IMR-90 (cell line): ENCODE results near the gene STX11. TPM values are rescaled to one million over a fixed set of nuclear protein-coding genes. Genes with fewer than 3 reads are reported as not detected.

ENCODE experiments used
- ATAC-seq: fragments of 200-7000 bp; cut with Tn5 transposase; 2 replicates; pipeline ENCODE4 v1.9.1; 2020; ENCODE audit warnings: low read depth, mild to moderate bottlenecking, moderate library complexity
- BruUV-seq: library from RNA; stranded (reverse); fragments of 400-500 nt; replicated peaks from 2 replicates; lab custom pipeline; 2021; lab: Mats Ljungman, UMichigan
- CTCF ChIA-PET: fragments of 300-600 bp; formaldehyde crosslinking; extraction: SDS; loops from one replicate; lab custom pipeline; 2021; ENCODE audit warnings: antibody characterized with exemption; lab: Yijun Ruan, JAX
- POLR2A ChIA-PET: fragments of 300-600 bp; sonication (Branson Sonifier 250); formaldehyde crosslinking; loops from one replicate; lab custom pipeline; 2022; ENCODE audit warnings: antibody characterized with exemption; ENCODE audit not compliant: unreplicated experiment; lab: Charles Lee
- DNase-seq: peaks from one replicate; pipeline ENCODE4 v3.0.0; 2013
- H2AFZ ChIP-seq: replicated peaks from 2 replicates; pipeline ENCODE3; 2013; ENCODE audit warnings: low read length, mild to moderate bottlenecking; ENCODE audit not compliant: poor library complexity
- H2AK5ac ChIP-seq: 2 replicates; pipeline ENCODE4 v1.6.1; 2013; ENCODE audit warnings: low read depth, low read length, inconsistent platforms
- H2AK9ac ChIP-seq: replicated peaks from 2 replicates; pipeline ENCODE3; 2013; ENCODE audit warnings: mild to moderate bottlenecking, low read depth, low read length, moderate library complexity; ENCODE audit not compliant: poor library complexity
- H2BK120ac ChIP-seq: 2 replicates; pipeline ENCODE4 v1.6.1; 2013; ENCODE audit warnings: low read depth, low read length, inconsistent platforms
- H2BK15ac ChIP-seq: 3 replicates; pipeline ENCODE4 v1.6.1; 2013; ENCODE audit warnings: low read depth, low read length, inconsistent platforms
- H2BK20ac ChIP-seq: 2 replicates; pipeline ENCODE4 v1.6.1; 2013; ENCODE audit warnings: low read depth, mild to moderate bottlenecking, inconsistent platforms, low read length, moderate library complexity
- H2BK5ac ChIP-seq: 2 replicates; pipeline ENCODE4 v1.6.1; 2013; ENCODE audit warnings: mild to moderate bottlenecking, low read depth, low read length, inconsistent platforms; ENCODE audit not compliant: poor library complexity, severe bottlenecking
- H3K14ac ChIP-seq: replicated peaks from 2 replicates; pipeline ENCODE4 v1.6.1; 2013; ENCODE audit warnings: low read depth, low read length, inconsistent platforms
- H3K18ac ChIP-seq: 2 replicates; pipeline ENCODE4 v1.6.1; 2013; ENCODE audit warnings: low read depth, low read length, control low read depth
- H3K23ac ChIP-seq: 2 replicates; pipeline ENCODE4 v1.6.1; 2013; ENCODE audit warnings: low read depth, low read length, inconsistent platforms
- H3K27ac ChIP-seq: 2 replicates; pipeline ENCODE4 v1.5.1; 2013; ENCODE audit warnings: mild to moderate bottlenecking, control low read depth, low read length; ENCODE audit not compliant: insufficient read depth
- H3K27me3 ChIP-seq: 2 replicates; pipeline ENCODE4 v1.6.1; 2013; ENCODE audit warnings: low read length; ENCODE audit not compliant: control insufficient read depth, insufficient read depth
- H3K36me3 ChIP-seq: 2 replicates; pipeline ENCODE4 v1.6.1; 2013; ENCODE audit warnings: low read length, mixed read lengths; ENCODE audit not compliant: control insufficient read depth, insufficient read depth
- H3K4ac ChIP-seq: 2 replicates; pipeline ENCODE4 v1.6.1; 2013; ENCODE audit warnings: low read depth, low read length, inconsistent platforms
- H3K4me1 ChIP-seq: 2 replicates; pipeline ENCODE4 v1.6.1; 2013; ENCODE audit warnings: low read length, mixed read lengths; ENCODE audit not compliant: control insufficient read depth, insufficient read depth
- H3K4me2 ChIP-seq: 2 replicates; pipeline ENCODE4 v1.6.1; 2013; ENCODE audit warnings: low read depth, mild to moderate bottlenecking, control low read depth, low read length, moderate library complexity
- H3K4me3 ChIP-seq: 2 replicates; pipeline ENCODE4 v1.5.1; 2013; ENCODE audit warnings: low read depth, mild to moderate bottlenecking, control low read depth, low read length, moderate library complexity; ENCODE audit not compliant: insufficient read depth
- H3K56ac ChIP-seq: 2 replicates; pipeline ENCODE4 v1.6.1; 2013; ENCODE audit warnings: low read length, inconsistent platforms; ENCODE audit not compliant: insufficient read depth; ENCODE audit errors: extremely low read depth
- H3K79me1 ChIP-seq, 2 experiments: 2 replicates each; pipeline ENCODE4 v1.6.1; 2013; ENCODE audit warnings: low read length in 2 of 2, inconsistent platforms in 1 of 2, low read depth in 1 of 2
- H3K9ac ChIP-seq: 2 replicates; pipeline ENCODE4 v1.6.1; 2013; ENCODE audit warnings: low read depth, low read length, control low read depth
- H3K9me1 ChIP-seq: 2 replicates; pipeline ENCODE4 v1.6.1; 2013; ENCODE audit warnings: low read length, inconsistent platforms; ENCODE audit not compliant: insufficient read depth
- H3K9me3 ChIP-seq: 2 replicates; pipeline ENCODE4 v1.6.1; 2013; ENCODE audit warnings: low read length; ENCODE audit not compliant: control insufficient read depth, insufficient read depth
- H4K20me1 ChIP-seq: 2 replicates; pipeline ENCODE4 v1.6.1; 2013; ENCODE audit warnings: low read length, inconsistent platforms; ENCODE audit not compliant: insufficient read depth
- H4K5ac ChIP-seq: 2 replicates; pipeline ENCODE4 v1.6.1; 2013; ENCODE audit warnings: mild to moderate bottlenecking, low read depth, low read length, control low read depth
- H4K8ac ChIP-seq, 2 experiments: 2 replicates each; pipeline ENCODE4 v1.6.1; 2013; ENCODE audit warnings: low read depth in 2 of 2, low read length in 2 of 2, control low read depth in 1 of 2, inconsistent platforms in 1 of 2
- H4K91ac ChIP-seq: 2 replicates; pipeline ENCODE4 v1.6.1; 2013; ENCODE audit warnings: low read depth, low read length, inconsistent platforms; ENCODE audit not compliant: insufficient read depth
- BHLHE40 ChIP-seq: fragments of 150-350 bp; IDR thresholded peaks from 2 replicates; pipeline ENCODE4 v1.6.1; 2016; ENCODE audit warnings: mild to moderate bottlenecking, low read depth, low read length
- CEBPB ChIP-seq: IDR thresholded peaks from 2 replicates; pipeline ENCODE4 v1.6.1; 2012; ENCODE audit warnings: low read depth, low read length, improper control_type of control experiment
- MXI1 ChIP-seq: IDR thresholded peaks from 2 replicates; pipeline ENCODE4 v1.6.1; 2012; ENCODE audit warnings: low read depth, mild to moderate bottlenecking, low read length, moderate library complexity, borderline replicate concordance
- POLR2A ChIP-seq: IDR thresholded peaks from 2 replicates; pipeline ENCODE4 v1.6.1; 2012; ENCODE audit warnings: mild to moderate bottlenecking, low read depth, low read length
- RAD21 ChIP-seq: IDR thresholded peaks from 2 replicates; pipeline ENCODE4 v1.6.1; 2012; ENCODE audit warnings: low read length, improper control_type of control experiment
- RCOR1 ChIP-seq: IDR thresholded peaks from 2 replicates; pipeline ENCODE4 v1.6.1; 2012; ENCODE audit warnings: mild to moderate bottlenecking, low read length, improper control_type of control experiment; ENCODE audit not compliant: insufficient replicate concordance
- RFX5 ChIP-seq: IDR thresholded peaks from 2 replicates; pipeline ENCODE4 v1.8.0; 2012; ENCODE audit warnings: low read depth, mild to moderate bottlenecking, low read length, moderate library complexity
- SMC3 ChIP-seq: fragments of 150-350 bp; IDR thresholded peaks from 2 replicates; pipeline ENCODE4 v1.6.1; 2016; ENCODE audit warnings: low read depth, mild to moderate bottlenecking, antibody characterized with exemption, low read length, moderate library complexity
- WGBS, 2 experiments: methylation state at CpG; one replicate each; pipeline versions ENCODE4 v1.1.5 to v1.1.7; 2013; ENCODE audit warnings: missing lambda C conversion rate in 2 of 2; ENCODE audit not compliant: insufficient read length in 1 of 2; ENCODE audit errors: extremely low coverage in 2 of 2; 5-methylcytosine and 5-hydroxymethylcytosine counted together
- dilution Hi-C: fragments of 300-500 bp; cut with HindIII; formaldehyde crosslinking; loops from one replicate; pipeline ENCODE4 v1.14.3; 2018; ENCODE audit warnings: low sequenced_read_pairs; ENCODE audit not compliant: unreplicated experiment
- in situ Hi-C: fragments of 300-500 bp; cut with MboI; formaldehyde crosslinking; loops from 3 replicates; pipeline ENCODE4 v1.14.3; 2019; ENCODE audit warnings: low sequenced_read_pairs, inconsistent platforms, mixed read lengths
- intact Hi-C: fragments of 100-400 bp; cut with micrococcal nuclease; formaldehyde crosslinking; loops from 2 replicates; pipeline ENCODE4 v1.10.0; 2022
- polyA plus RNA-seq, 3 experiments: library from polyadenylated mRNA; depleted of rRNA; stranded (reverse); fragments of >200 nt; gene quantifications; 2 replicates each; pipeline ENCODE4 v1.2.3, GENCODE V29; 2012; ENCODE audit warnings: low replicate concordance in 1 of 3
- total RNA-seq: library from RNA; depleted of rRNA; stranded (reverse); fragments of >200 nt; gene quantifications from 2 replicates; pipeline ENCODE4 v1.2.3, GENCODE V29; 2012
- TF ChIP-seq, protein P1 (sequence below): fragments of 150-350 bp; IDR thresholded peaks from 2 replicates; pipeline ENCODE4 v1.6.1; 2016; ENCODE audit warnings: low read depth, mild to moderate bottlenecking, low read length, moderate library complexity, borderline replicate concordance
- TF ChIP-seq, protein P2 (sequence below): conservative IDR thresholded peaks from 2 replicates; pipeline ENCODE4 v1.5.1; 2012; ENCODE audit warnings: mild to moderate bottlenecking, low read depth, low read length, improper control_type of control experiment

STX11 gene
- total and polyA plus RNA-seq, 2 of the 4 experiments (the other 2 are of a cell fraction) = 0.54 to 0.68 TPM

DNA sequence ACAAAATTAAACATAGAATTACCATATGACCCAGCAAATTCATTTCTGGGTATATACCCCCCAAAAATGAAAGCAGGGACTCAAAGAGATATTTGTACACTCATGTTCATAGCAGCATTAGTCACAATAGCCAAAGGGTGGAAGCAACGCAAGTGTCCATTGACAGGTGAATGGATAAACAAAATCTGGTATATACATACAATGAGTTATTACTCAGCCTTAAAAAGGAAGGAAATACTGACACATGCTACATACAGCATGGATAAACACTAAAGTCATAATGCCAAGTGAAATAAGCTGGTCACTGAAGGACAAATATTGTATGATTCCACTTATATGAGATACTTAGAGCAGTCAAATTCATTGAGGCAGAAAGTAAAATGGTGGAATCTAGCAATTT is 5.3 kb upstream of the STX11 start:
- no peak overlapping the region for H3K23ac ChIP-seq
- H3K9ac ChIP-seq = no peak overlapping the region
- H4K8ac ChIP-seq = no peak overlapping the region
- intact Hi-C loops (no loop called here), dilution Hi-C loops (no loop called here), in situ Hi-C loops (no loop called here)
- H2AK5ac ChIP-seq = no peak overlapping the region
- no peak overlapping the region for H3K14ac ChIP-seq
- no peak overlapping the region for H3K4me2 ChIP-seq
- no peaks in the 10 kb centered on the region for H3K4me1 ChIP-seq
- peaks cover 4% of the 10 kb centered on the region; the same call in 1 of the 2 replicates for H3K27me3 ChIP-seq
- H2AFZ ChIP-seq = no peak overlapping the region
- no peak overlapping the region for H2BK5ac ChIP-seq
- H3K79me1 ChIP-seq = no peaks in the 10 kb centered on the region
- BruUV-seq = no TSS peak
- H2BK15ac ChIP-seq = no peak overlapping the region
- H3K4ac ChIP-seq = no peak overlapping the region
- no peak overlapping the region for H2BK120ac ChIP-seq
- no peak overlapping the region for H3K27ac ChIP-seq
- no peaks in the 10 kb centered on the region for H4K20me1 ChIP-seq
- ChIA-PET CTCF (no interaction called here), POLR2A (no interaction called here)
- DNase-seq (no peak), ATAC-seq (no peak)
- TF ChIP-seq CEBPB (no peak), SMC3 (no peak), RAD21 (no peak), MXI1 (no peak), POLR2A (no peak), RFX5 (no peak), BHLHE40 (no peak), RCOR1 (no peak)
- TF ChIP-seq, protein P1, sequence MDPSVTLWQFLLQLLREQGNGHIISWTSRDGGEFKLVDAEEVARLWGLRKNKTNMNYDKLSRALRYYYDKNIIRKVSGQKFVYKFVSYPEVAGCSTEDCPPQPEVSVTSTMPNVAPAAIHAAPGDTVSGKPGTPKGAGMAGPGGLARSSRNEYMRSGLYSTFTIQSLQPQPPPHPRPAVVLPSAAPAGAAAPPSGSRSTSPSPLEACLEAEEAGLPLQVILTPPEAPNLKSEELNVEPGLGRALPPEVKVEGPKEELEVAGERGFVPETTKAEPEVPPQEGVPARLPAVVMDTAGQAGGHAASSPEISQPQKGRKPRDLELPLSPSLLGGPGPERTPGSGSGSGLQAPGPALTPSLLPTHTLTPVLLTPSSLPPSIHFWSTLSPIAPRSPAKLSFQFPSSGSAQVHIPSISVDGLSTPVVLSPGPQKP = no peak
- TF ChIP-seq, protein P2, sequence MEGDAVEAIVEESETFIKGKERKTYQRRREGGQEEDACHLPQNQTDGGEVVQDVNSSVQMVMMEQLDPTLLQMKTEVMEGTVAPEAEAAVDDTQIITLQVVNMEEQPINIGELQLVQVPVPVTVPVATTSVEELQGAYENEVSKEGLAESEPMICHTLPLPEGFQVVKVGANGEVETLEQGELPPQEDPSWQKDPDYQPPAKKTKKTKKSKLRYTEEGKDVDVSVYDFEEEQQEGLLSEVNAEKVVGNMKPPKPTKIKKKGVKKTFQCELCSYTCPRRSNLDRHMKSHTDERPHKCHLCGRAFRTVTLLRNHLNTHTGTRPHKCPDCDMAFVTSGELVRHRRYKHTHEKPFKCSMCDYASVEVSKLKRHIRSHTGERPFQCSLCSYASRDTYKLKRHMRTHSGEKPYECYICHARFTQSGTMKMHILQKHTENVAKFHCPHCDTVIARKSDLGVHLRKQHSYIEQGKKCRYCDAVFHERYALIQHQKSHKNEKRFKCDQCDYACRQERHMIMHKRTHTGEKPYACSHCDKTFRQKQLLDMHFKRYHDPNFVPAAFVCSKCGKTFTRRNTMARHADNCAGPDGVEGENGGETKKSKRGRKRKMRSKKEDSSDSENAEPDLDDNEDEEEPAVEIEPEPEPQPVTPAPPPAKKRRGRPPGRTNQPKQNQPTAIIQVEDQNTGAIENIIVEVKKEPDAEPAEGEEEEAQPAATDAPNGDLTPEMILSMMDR = no peak
- H2BK20ac ChIP-seq = no peak overlapping the region
- H3K36me3 ChIP-seq = no peaks in the 10 kb centered on the region
- H3K18ac ChIP-seq = no peak overlapping the region
- no peaks in the 10 kb centered on the region for H3K9me1 ChIP-seq
- no CpG with 5 or more reads among the region's 1 CpG for WGBS, 2 experiments
- H3K9me3 ChIP-seq = no peaks in the 10 kb centered on the region
- H2AK9ac ChIP-seq = no peak overlapping the region
- H3K56ac ChIP-seq = no peak overlapping the region
- no peak overlapping the region for H4K91ac ChIP-seq
- H4K5ac ChIP-seq = no peak overlapping the region
- no peak overlapping the region for H3K4me3 ChIP-seq
